Stimulated activated naive B cell treated with anti-CD40 and anti-IgM and Interleukin-4, amounts not matched to agents 10 μg/mL and 1 μg/mL and 100 μg/mL, for 72 hours (primary cell): Measurements from ENCODE around the gene PPP4C.
A peak's percentile ranks its signal among the peaks of the same experiment; 100 is the strongest.

ENCODE experiments used
- ATAC-seq, 2 donors: fragments of 150-1000 bp; cut with Tn5 transposase; replicated peaks; 2 replicates each; pipeline ENCODE4 v1.10.0; 2021; ENCODE audit warnings: moderate library complexity in 1 of 2
- DNase-seq: peaks from one replicate; pipeline ENCODE4 v3.0.0; 2021
- H3K27ac Mint-ChIP-seq: one replicate; pipeline ENCODE4 v1.8.0; 2022; ENCODE audit warnings: mild to moderate bottlenecking, mixed read lengths
- H3K27me3 Mint-ChIP-seq, 2 donors: one replicate each; pipeline ENCODE4 v1.8.0; 2022; ENCODE audit warnings: mixed read lengths in 2 of 2
- H3K36me3 Mint-ChIP-seq, 2 donors: one replicate each; pipeline ENCODE4 v1.8.0; 2022; ENCODE audit warnings: mixed read lengths in 2 of 2, mild to moderate bottlenecking in 1 of 2
- H3K4me1 Mint-ChIP-seq, 2 donors: one replicate each; pipeline ENCODE4 v1.8.0; 2022; ENCODE audit warnings: mixed read lengths in 2 of 2, mild to moderate bottlenecking in 1 of 2
- H3K4me3 Mint-ChIP-seq, 2 donors: one replicate each; pipeline ENCODE4 v1.8.0; 2022; ENCODE audit warnings: mild to moderate bottlenecking in 2 of 2, mixed read lengths in 2 of 2, moderate library complexity in 1 of 2
- H3K9me3 Mint-ChIP-seq, 2 donors: one replicate each; pipeline ENCODE4 v1.8.0; 2022; ENCODE audit warnings: mixed read lengths in 2 of 2, mild to moderate bottlenecking in 1 of 2

PPP4C gene

GRCh38 chr16:30082545-30083090 lies 6.8 kb downstream of the PPP4C start:
- Mint-ChIP-seq H3K4me1 (peaks cover 10 to 27% of the 10 kb centered on the region in 2 donors), H3K27me3 (no peaks in the 10 kb centered on the region), H3K36me3 (peaks cover 51 to 53% of the 10 kb centered on the region in 2 donors), H3K9me3 (peaks cover 0 to 1% of the 10 kb centered on the region in 2 donors), H3K27ac (peak overlapping the region; percentile 33), H3K4me3 (no peak overlapping the region)
- ATAC-seq, result no peak
- no peak for DNase-seq

GRCh38 chr16:30083216-30084055 lies 7.6 kb downstream of the PPP4C start:
- ATAC-seq (no peak), DNase-seq (no peak)
- Mint-ChIP-seq H3K27me3 (no peaks in the 10 kb centered on the region), H3K36me3 (peaks cover 51% of the 10 kb centered on the region in 2 donors), H3K27ac (peak overlapping the region; percentile 33), H3K4me1 (peaks cover 5 to 19% of the 10 kb centered on the region in 2 donors), H3K4me3 (no peak overlapping the region), H3K9me3 (peaks cover 0 to 2% of the 10 kb centered on the region in 2 donors)

GRCh38 chr16:30084096-30084815 lies 8.5 kb downstream of the PPP4C start:
- Mint-ChIP-seq H3K4me3 (no peak overlapping the region), H3K9me3 (peaks cover 0 to 2% of the 10 kb centered on the region in 2 donors), H3K36me3 (peaks cover 48 to 49% of the 10 kb centered on the region in 2 donors), H3K27ac (no peak overlapping the region), H3K27me3 (no peaks in the 10 kb centered on the region), H3K4me1 (peaks cover 5 to 11% of the 10 kb centered on the region in 2 donors)
- DNase-seq (no peak), ATAC-seq (peak in 1 of 2 donors; percentile 20)

GRCh38 chr16:30084816-30085159 lies 9.0 kb downstream of the PPP4C start:
- Mint-ChIP-seq H3K36me3 (peaks cover 42 to 44% of the 10 kb centered on the region in 2 donors), H3K4me3 (no peak overlapping the region), H3K27me3 (no peaks in the 10 kb centered on the region), H3K27ac (no peak overlapping the region), H3K4me1 (peaks cover 3 to 6% of the 10 kb centered on the region in 2 donors), H3K9me3 (peaks cover 0 to 2% of the 10 kb centered on the region in 2 donors)
- DNase-seq, result no peak
- no peak for ATAC-seq

GRCh38 chr16:30085247-30085646 lies 9.5 kb downstream of the PPP4C start:
- peaks cover 0 to 2% of the 10 kb centered on the region in 2 donors for H3K9me3 Mint-ChIP-seq
- H3K4me1 Mint-ChIP-seq, result peaks cover 5 to 8% of the 10 kb centered on the region in 2 donors
- ATAC-seq (no peak), DNase-seq (no peak)
- H3K27me3 Mint-ChIP-seq, result no peaks in the 10 kb centered on the region
- H3K36me3 Mint-ChIP-seq, result peaks cover 40 to 43% of the 10 kb centered on the region in 2 donors
- H3K27ac Mint-ChIP-seq, result no peak overlapping the region
- H3K4me3 Mint-ChIP-seq, result no peak overlapping the region

- Mint-ChIP-seq H3K4me1 (peaks cover 6 to 11% of the 10 kb centered on the region in 2 donors), H3K9me3 (peaks cover 0 to 2% of the 10 kb centered on the region in 2 donors), H3K36me3 (peaks cover 40 to 41% of the 10 kb centered on the region in 2 donors), H3K4me3 (no peak overlapping the region), H3K27ac (peak overlapping the region; percentile 81), H3K27me3 (no peaks in the 10 kb centered on the region)
- DNase-seq (no peak), ATAC-seq (no peak)
Measured at GRCh38 chr16:30085820-30086219, 10.0 kb downstream of the PPP4C start.

- no peak for ATAC-seq
- H3K27me3 Mint-ChIP-seq, result no peaks in the 10 kb centered on the region
- peaks cover 6 to 15% of the 10 kb centered on the region in 2 donors for H3K4me1 Mint-ChIP-seq
- peak overlapping the region; percentile 56 for H3K27ac Mint-ChIP-seq
- no peak for DNase-seq
- peaks cover 37 to 40% of the 10 kb centered on the region in 2 donors for H3K36me3 Mint-ChIP-seq
- no peak overlapping the region for H3K4me3 Mint-ChIP-seq
- peaks cover 0 to 2% of the 10 kb centered on the region in 2 donors for H3K9me3 Mint-ChIP-seq
Measured at GRCh38 chr16:30086291-30087140, 10.7 kb downstream of the PPP4C start.

- H3K27me3 Mint-ChIP-seq, result no peaks in the 10 kb centered on the region
Measured at GRCh38 chr16:30087181-30087898, 11.5 kb downstream of the PPP4C start.

GRCh38 chr16:30088237-30088831 lies 12.5 kb downstream of the PPP4C start:
- peaks cover 0 to 2% of the 10 kb centered on the region in 2 donors for H3K9me3 Mint-ChIP-seq
- no peak overlapping the region for H3K4me3 Mint-ChIP-seq
- H3K36me3 Mint-ChIP-seq, result peaks cover 21 to 25% of the 10 kb centered on the region in 2 donors
- H3K27ac Mint-ChIP-seq, result no peak overlapping the region
- ATAC-seq, result no peak
- H3K4me1 Mint-ChIP-seq, result peaks cover 14 to 34% of the 10 kb centered on the region in 2 donors
- no peak for DNase-seq
- no peaks in the 10 kb centered on the region for H3K27me3 Mint-ChIP-seq

More at GRCh38 chr16:30087181-30087898, 11.5 kb downstream of the PPP4C start:
- ATAC-seq, result no peak
- H3K4me1 Mint-ChIP-seq, result peaks cover 9 to 24% of the 10 kb centered on the region in 2 donors
- peaks cover 31 to 34% of the 10 kb centered on the region in 2 donors for H3K36me3 Mint-ChIP-seq
- peaks cover 0 to 2% of the 10 kb centered on the region in 2 donors for H3K9me3 Mint-ChIP-seq
- DNase-seq, result no peak
- H3K27ac Mint-ChIP-seq, result peak overlapping the region; percentile 83
- H3K4me3 Mint-ChIP-seq, result no peak overlapping the region

GRCh38 chr16:30088832-30089624 lies 13.2 kb downstream of the PPP4C start:
- DNase-seq (no peak), ATAC-seq (no peak)
- peaks cover 22 to 24% of the 10 kb centered on the region in 2 donors for H3K36me3 Mint-ChIP-seq
- peaks cover 0 to 2% of the 10 kb centered on the region in 2 donors for H3K9me3 Mint-ChIP-seq
- H3K4me3 Mint-ChIP-seq, result no peak overlapping the region
- peak overlapping the region; percentile 51 for H3K27ac Mint-ChIP-seq
- no peaks in the 10 kb centered on the region for H3K27me3 Mint-ChIP-seq
- peaks cover 15 to 38% of the 10 kb centered on the region in 2 donors for H3K4me1 Mint-ChIP-seq

GRCh38 chr16:30090610-30091331 lies 15.0 kb downstream of the PPP4C start:
- no peak overlapping the region for H3K27ac Mint-ChIP-seq
- H3K9me3 Mint-ChIP-seq, result peaks cover 0 to 2% of the 10 kb centered on the region in 2 donors
- H3K36me3 Mint-ChIP-seq, result peaks cover 27 to 34% of the 10 kb centered on the region in 2 donors
- ATAC-seq, result no peak
- H3K27me3 Mint-ChIP-seq, result no peaks in the 10 kb centered on the region
- H3K4me3 Mint-ChIP-seq, result peak overlapping the region in 1 of 2 donors; percentile 86
- H3K4me1 Mint-ChIP-seq, result peaks cover 27 to 55% of the 10 kb centered on the region in 2 donors
- no peak for DNase-seq
